Measurements from ENCODE around the gene ZNF407. TPM values are rescaled to one million over a fixed set of nuclear protein-coding genes. Genes with fewer than 3 reads are reported as not detected.

Gene ZNF407
- total RNA-seq, 1 experiment from 2014 or later: 7.6 TPM

DNA sequence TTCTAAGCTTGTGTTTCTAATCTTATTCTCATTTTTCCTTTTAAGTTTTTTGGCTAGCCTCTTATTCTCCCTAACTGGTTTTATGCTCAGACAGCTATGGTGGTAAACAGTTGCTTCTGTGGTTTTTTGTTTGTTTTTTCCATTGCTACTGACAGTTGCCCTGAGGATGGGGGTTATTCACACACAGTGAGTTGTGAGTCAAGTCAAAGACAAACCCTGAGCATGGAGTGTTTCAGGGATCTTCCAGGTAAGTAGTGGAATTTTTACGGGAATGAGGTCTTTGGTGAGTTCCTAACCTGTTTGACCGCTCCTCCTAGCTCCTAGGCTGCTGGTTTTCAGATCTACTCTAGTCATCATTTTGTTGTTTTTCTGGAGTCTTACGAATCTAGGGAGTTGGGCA is 162.8 kb downstream of the ZNF407 start:
- Histone ChIP-seq H3K9ac (ENCODE audit: low read length) (no peak overlapping the region), H3K4me3 (replicated peaks in 1 of 2; ENCODE audit: low read depth in 1 of 2, low read length in 2 of 2) (no peak overlapping the region), H3K4me2 (ENCODE audit: low read length) (no peak overlapping the region), H3K79me2 (ENCODE audit: insufficient read depth, low read length) (no peaks in the 10 kb centered on the region), H3K27me3 (ENCODE audit: insufficient read depth, low read length) (no peaks in the 10 kb centered on the region), H3K9me3 (ENCODE audit: control insufficient read depth in 1 of 2, insufficient read depth in 1 of 2, low read depth in 1 of 2, low read length in 2 of 2) (no peaks in the 10 kb centered on the region), H3K4me1 (ENCODE audit: control insufficient read depth in 1 of 2, insufficient read depth in 2 of 2, low read length in 2 of 2) (peaks cover 0 to 11% of the 10 kb centered on the region in 2 experiments; a peak in 2 of 4 replicates), H3K27ac (ENCODE audit: low read depth, low read length) (no peak overlapping the region), H4K20me1 (ENCODE audit: insufficient read depth) (no peaks in the 10 kb centered on the region), H3K36me3 (ENCODE audit: control insufficient read depth in 1 of 2, insufficient read depth in 2 of 2, low read length in 2 of 2) (no peaks in the 10 kb centered on the region), H3K9me2 (ENCODE audit: insufficient read depth) (no peaks in the 10 kb centered on the region; the same call in 1 of the 2 replicates), H2AFZ (ENCODE audit: low read depth, low read length, poor library complexity, severe bottlenecking) (no peak overlapping the region)
- TF ChIP-seq CBX3 (IDR thresholded peaks at IDR 0.05; ENCODE audit: low read depth) (no peak), ZFX (IDR thresholded peaks at IDR 0.05) (no peak)
- TF ChIP-seq, protein P1, sequence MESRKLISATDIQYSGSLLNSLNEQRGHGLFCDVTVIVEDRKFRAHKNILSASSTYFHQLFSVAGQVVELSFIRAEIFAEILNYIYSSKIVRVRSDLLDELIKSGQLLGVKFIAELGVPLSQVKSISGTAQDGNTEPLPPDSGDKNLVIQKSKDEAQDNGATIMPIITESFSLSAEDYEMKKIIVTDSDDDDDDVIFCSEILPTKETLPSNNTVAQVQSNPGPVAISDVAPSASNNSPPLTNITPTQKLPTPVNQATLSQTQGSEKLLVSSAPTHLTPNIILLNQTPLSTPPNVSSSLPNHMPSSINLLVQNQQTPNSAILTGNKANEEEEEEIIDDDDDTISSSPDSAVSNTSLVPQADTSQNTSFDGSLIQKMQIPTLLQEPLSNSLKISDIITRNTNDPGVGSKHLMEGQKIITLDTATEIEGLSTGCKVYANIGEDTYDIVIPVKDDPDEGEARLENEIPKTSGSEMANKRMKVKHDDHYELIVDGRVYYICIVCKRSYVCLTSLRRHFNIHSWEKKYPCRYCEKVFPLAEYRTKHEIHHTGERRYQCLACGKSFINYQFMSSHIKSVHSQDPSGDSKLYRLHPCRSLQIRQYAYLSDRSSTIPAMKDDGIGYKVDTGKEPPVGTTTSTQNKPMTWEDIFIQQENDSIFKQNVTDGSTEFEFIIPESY (IDR thresholded peaks at IDR 0.05; ENCODE audit: extremely low read depth, insufficient replicate concordance, low read length): no peak
- intact Hi-C loops (cut with micrococcal nuclease): no loop called here
- DNase-seq (ENCODE audit: low read depth, low spot score): no peak
- no TSS peak for BruUV-seq (replicated peaks)
- ChIA-PET POLR2A (no interaction called here), RAD21 (ENCODE audit: low non-redundant PET in 1 of 2, low total read pairs in 2 of 2, uncharacterized antibody in 2 of 2, unreplicated experiment in 2 of 2) (no interaction called here), CTCF (no interaction called here)
- no peak for ATAC-seq

DNA sequence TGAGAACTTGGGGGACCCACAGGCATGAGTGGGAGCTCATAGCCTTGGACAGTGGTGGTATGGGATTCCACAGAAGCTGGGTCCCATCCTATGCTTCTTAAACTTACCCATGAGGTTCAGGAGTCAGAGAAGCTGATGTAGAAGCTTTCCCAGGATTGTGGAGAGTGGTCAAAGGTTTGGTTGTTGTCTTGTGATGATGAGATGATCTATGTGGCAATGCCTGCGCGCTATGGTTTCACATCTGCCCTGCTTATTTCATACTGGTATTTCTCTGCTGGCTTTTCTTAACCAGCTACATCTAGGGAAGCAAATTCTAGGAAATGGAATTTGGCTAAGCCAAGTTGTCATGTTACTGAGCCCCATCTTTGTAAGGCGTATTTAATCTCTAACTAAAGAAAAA is 168.6 kb downstream of the ZNF407 start:
- POLR2A ChIA-PET: no interaction called here
- RAD21 ChIA-PET (ENCODE audit: low non-redundant PET in 1 of 2, low total read pairs in 2 of 2, uncharacterized antibody in 2 of 2, unreplicated experiment in 2 of 2): no interaction called here

More for the DNA sequence above, 168.6 kb downstream of the ZNF407 start:
- no peaks in the 10 kb centered on the region; the same call in 1 of the 2 replicates for H3K9me2 ChIP-seq (ENCODE audit: insufficient read depth)
- no peaks in the 10 kb centered on the region for H3K27me3 ChIP-seq (ENCODE audit: insufficient read depth, low read length)
- no peak overlapping the region for H3K27ac ChIP-seq (ENCODE audit: low read depth, low read length)
- H2AFZ ChIP-seq (ENCODE audit: low read depth, low read length, poor library complexity, severe bottlenecking): no peak overlapping the region
- H4K20me1 ChIP-seq (ENCODE audit: insufficient read depth): no peaks in the 10 kb centered on the region
- intact Hi-C loops (cut with micrococcal nuclease): no loop called here
- no peaks in the 10 kb centered on the region for H3K79me2 ChIP-seq (ENCODE audit: insufficient read depth, low read length)
- no peaks in the 10 kb centered on the region for H3K36me3 ChIP-seq (ENCODE audit: control insufficient read depth in 1 of 2, insufficient read depth in 2 of 2, low read length in 2 of 2)
- no peaks in the 10 kb centered on the region for H3K9me3 ChIP-seq (ENCODE audit: control insufficient read depth in 1 of 2, insufficient read depth in 1 of 2, low read depth in 1 of 2, low read length in 2 of 2)
- no peaks in the 10 kb centered on the region for H3K4me1 ChIP-seq (ENCODE audit: control insufficient read depth in 1 of 2, insufficient read depth in 2 of 2, low read length in 2 of 2)
- H3K4me2 ChIP-seq (ENCODE audit: low read length): no peak overlapping the region
- H3K9ac ChIP-seq (ENCODE audit: low read length): no peak overlapping the region
- no TSS peak for BruUV-seq (replicated peaks)
- CTCF ChIA-PET: no interaction called here
- no peak for TF ChIP-seq POLR2A (IDR thresholded peaks at IDR 0.05; ENCODE audit: borderline replicate concordance, extremely low read depth, insufficient read depth, insufficient read length)
- no peak for TF ChIP-seq YY1 (IDR thresholded peaks at IDR 0.05; ENCODE audit: extremely low read depth, insufficient replicate concordance, low read depth, low read length)
- no peak for TF ChIP-seq POLR2AphosphoS5 (IDR thresholded peaks at IDR 0.05; ENCODE audit: low read depth, low read length)
- TF ChIP-seq, protein P2, sequence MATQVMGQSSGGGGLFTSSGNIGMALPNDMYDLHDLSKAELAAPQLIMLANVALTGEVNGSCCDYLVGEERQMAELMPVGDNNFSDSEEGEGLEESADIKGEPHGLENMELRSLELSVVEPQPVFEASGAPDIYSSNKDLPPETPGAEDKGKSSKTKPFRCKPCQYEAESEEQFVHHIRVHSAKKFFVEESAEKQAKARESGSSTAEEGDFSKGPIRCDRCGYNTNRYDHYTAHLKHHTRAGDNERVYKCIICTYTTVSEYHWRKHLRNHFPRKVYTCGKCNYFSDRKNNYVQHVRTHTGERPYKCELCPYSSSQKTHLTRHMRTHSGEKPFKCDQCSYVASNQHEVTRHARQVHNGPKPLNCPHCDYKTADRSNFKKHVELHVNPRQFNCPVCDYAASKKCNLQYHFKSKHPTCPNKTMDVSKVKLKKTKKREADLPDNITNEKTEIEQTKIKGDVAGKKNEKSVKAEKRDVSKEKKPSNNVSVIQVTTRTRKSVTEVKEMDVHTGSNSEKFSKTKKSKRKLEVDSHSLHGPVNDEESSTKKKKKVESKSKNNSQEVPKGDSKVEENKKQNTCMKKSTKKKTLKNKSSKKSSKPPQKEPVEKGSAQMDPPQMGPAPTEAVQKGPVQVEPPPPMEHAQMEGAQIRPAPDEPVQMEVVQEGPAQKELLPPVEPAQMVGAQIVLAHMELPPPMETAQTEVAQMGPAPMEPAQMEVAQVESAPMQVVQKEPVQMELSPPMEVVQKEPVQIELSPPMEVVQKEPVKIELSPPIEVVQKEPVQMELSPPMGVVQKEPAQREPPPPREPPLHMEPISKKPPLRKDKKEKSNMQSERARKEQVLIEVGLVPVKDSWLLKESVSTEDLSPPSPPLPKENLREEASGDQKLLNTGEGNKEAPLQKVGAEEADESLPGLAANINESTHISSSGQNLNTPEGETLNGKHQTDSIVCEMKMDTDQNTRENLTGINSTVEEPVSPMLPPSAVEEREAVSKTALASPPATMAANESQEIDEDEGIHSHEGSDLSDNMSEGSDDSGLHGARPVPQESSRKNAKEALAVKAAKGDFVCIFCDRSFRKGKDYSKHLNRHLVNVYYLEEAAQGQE (IDR thresholded peaks at IDR 0.05; ENCODE audit: low read depth): no peak
- no peak for TF ChIP-seq SIN3A (IDR thresholded peaks at IDR 0.05; ENCODE audit: low read depth)
- TF ChIP-seq, protein P3, sequence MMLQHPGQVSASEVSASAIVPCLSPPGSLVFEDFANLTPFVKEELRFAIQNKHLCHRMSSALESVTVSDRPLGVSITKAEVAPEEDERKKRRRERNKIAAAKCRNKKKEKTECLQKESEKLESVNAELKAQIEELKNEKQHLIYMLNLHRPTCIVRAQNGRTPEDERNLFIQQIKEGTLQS (IDR thresholded peaks at IDR 0.05): no peak
- DNase-seq (ENCODE audit: low read depth, low spot score) (no peak), ATAC-seq (no peak)
- H3K4me3 ChIP-seq (replicated peaks in 1 of 2; ENCODE audit: low read depth in 1 of 2, low read length in 2 of 2): no peak overlapping the region
